ENCODE results near the gene TBC1D22A.

- TF ChIP-seq CTCF (conservative IDR thresholded peaks at IDR 0.05; ENCODE audit: low read depth in 2 of 2) (no peak), EZH2 (IDR thresholded peaks at IDR 0.05; ENCODE audit: low read depth, unreplicated experiment) (no peak)
Observed at GRCh38 chr22:47160141-47160541, 397.7 kb downstream of the TBC1D22A start.
